ENCODE results near the gene PPM1H. TPM values are rescaled to one million over a fixed set of nuclear protein-coding genes. Genes with fewer than 3 reads are reported as not detected.

PPM1H gene
- total and polyA plus RNA-seq, 2 of the 8 experiments (the other 6 are each of a cell fraction or from before 2014, with no cell fraction given) = 16.4 to 36.1 TPM

- no peaks in the 10 kb centered on the region for H3K79me1 ChIP-seq (ENCODE audit: low read depth, low read length)
- H3K36me3 ChIP-seq (ENCODE audit: control insufficient read depth in 2 of 4, insufficient read depth in 4 of 4, low read length in 3 of 4) = no peaks in the 10 kb centered on the region; a peak in 1 of 8 replicates
- H4K8ac ChIP-seq (ENCODE audit: extremely low read depth, insufficient read depth, low read length) = no peak overlapping the region
- H2AFZ ChIP-seq (ENCODE audit: low read length) = no peak overlapping the region
- no peak overlapping the region for H3K27ac ChIP-seq (ENCODE audit: low read depth, low read length)
- no peaks in the 10 kb centered on the region for H3K23me2 ChIP-seq (ENCODE audit: low read depth, low read length)
- H3K18ac ChIP-seq (ENCODE audit: extremely low read depth, low read length) = no peak overlapping the region
- no peak overlapping the region for H2AK5ac ChIP-seq (ENCODE audit: low read depth, low read length)
- H2BK20ac ChIP-seq (ENCODE audit: low read length) = no peak overlapping the region
- no peak for DNase-seq (ENCODE audit: low read depth in 1 of 2, low spot score in 2 of 2)
- no peak for FAIRE-seq
- H4K5ac ChIP-seq (ENCODE audit: insufficient read length, low read depth, low read length) = no peak overlapping the region
- no peak overlapping the region for H2BK12ac ChIP-seq (ENCODE audit: low read depth, low read length)
- H4K91ac ChIP-seq (replicated peaks; ENCODE audit: insufficient read length, low read length) = no peak overlapping the region
- ChIA-PET CTCF (ENCODE audit: partially characterized antibody) (interaction anchor here (1.6 to 2.5 kb wide), 2 partner anchors 12 to 17 kb away, joined by 3 to 8 read pairs; no protein-coding TSS in a partner anchor), POLR2A (ENCODE audit: partially characterized antibody) (no interaction called here)
- H3K9me3 ChIP-seq (ENCODE audit: insufficient read depth in 2 of 2, low read depth in 1 of 2, low read length in 1 of 2) = no peaks in the 10 kb centered on the region
- H3K23ac ChIP-seq (ENCODE audit: insufficient read length) = no peak overlapping the region
- no peaks in the 10 kb centered on the region for H4K20me1 ChIP-seq (replicated peaks in 1 of 2; ENCODE audit: control insufficient read depth in 1 of 2, insufficient read depth in 2 of 2, low read length in 2 of 2)
- H3K4me1 ChIP-seq (replicated peaks in 1 of 4; ENCODE audit: control insufficient read depth in 3 of 4, insufficient read depth in 4 of 4, low read length in 3 of 4) = peaks cover 3 to 7% (median 5%) of the 10 kb centered on the region in 4 experiments; a peak in 5 of 7 replicates
- no peak overlapping the region for H3K56ac ChIP-seq (replicated peaks; ENCODE audit: insufficient read length, low read depth, low read length)
- no peak overlapping the region for H3K9ac ChIP-seq (replicated peaks in 1 of 4; ENCODE audit: extremely low read depth in 1 of 4, low read depth in 3 of 4, low read length in 3 of 4)
- H3K27me3 ChIP-seq (replicated peaks in 1 of 4; ENCODE audit: control insufficient read depth in 3 of 4, extremely low read depth in 1 of 4, insufficient read depth in 3 of 4, low read length in 3 of 4) = no peaks in the 10 kb centered on the region
- no peak overlapping the region for H2BK5ac ChIP-seq (ENCODE audit: low read depth, low read length)
- H3K4me2 ChIP-seq (ENCODE audit: insufficient read depth in 1 of 2, low read depth in 2 of 2, low read length in 2 of 2) = no peak overlapping the region
- no peak overlapping the region for H2BK120ac ChIP-seq (replicated peaks; ENCODE audit: low read depth, low read length)
- 95% methylated on average over 5 of the region's 5 CpGs; no CpG with 5 or more reads in 1 of the 2 experiments for WGBS, 2 experiments (ENCODE audit: extremely low coverage in 1 of 2, insufficient coverage in 1 of 2, insufficient read length in 1 of 2, insufficient replicate concordance in 2 of 2, low coverage in 1 of 2, low lambda C conversion rate in 2 of 2, missing lambda C conversion rate in 1 of 2)
- no peak overlapping the region for H3K4ac ChIP-seq (replicated peaks; ENCODE audit: insufficient read length, low read depth, low read length)
- H3K14ac ChIP-seq (ENCODE audit: insufficient read length) = no peak overlapping the region
- no peak overlapping the region for H3K4me3 ChIP-seq (ENCODE audit: extremely low read depth in 1 of 4, insufficient read depth in 2 of 4, low read depth in 3 of 4, low read length in 4 of 4)
- no peak overlapping the region for H2BK15ac ChIP-seq (ENCODE audit: low read length)
- no peaks in the 10 kb centered on the region for H3K79me2 ChIP-seq (ENCODE audit: control insufficient read depth in 1 of 2, insufficient read depth in 2 of 2, low read length in 2 of 2)
- TF ChIP-seq POLR2AphosphoS5 (IDR thresholded peaks at IDR 0.05; ENCODE audit: low read depth, low read length) = no peak
- no peak for TF ChIP-seq POU5F1 (IDR thresholded peaks at IDR 0.05; ENCODE audit: low read depth, low read length)
- no peak for TF ChIP-seq SIN3A (conservative IDR thresholded peaks at IDR 0.05 in 1 of 2, IDR thresholded peaks at IDR 0.05 in 1 of 2; ENCODE audit: low read depth in 1 of 2, low read length in 2 of 2)
- TF ChIP-seq TAF7 (optimal IDR thresholded peaks at IDR 0.05; ENCODE audit: borderline replicate concordance, low read depth, low read length) = no peak
- TF ChIP-seq CREB1 (IDR thresholded peaks at IDR 0.05) = no peak
- no peak for TF ChIP-seq CHD2 (IDR thresholded peaks at IDR 0.05; ENCODE audit: low read length)
- no peak for TF ChIP-seq GABPA (IDR thresholded peaks at IDR 0.05; ENCODE audit: borderline replicate concordance, insufficient read depth, low read length)
- TF ChIP-seq PHF8 (conservative IDR thresholded peaks at IDR 0.05; ENCODE audit: low read depth, low read length) = no peak
- TF ChIP-seq KDM1A (IDR thresholded peaks at IDR 0.05; ENCODE audit: borderline replicate concordance, low read length) = no peak
- no peak for TF ChIP-seq ASH2L (IDR thresholded peaks at IDR 0.05; ENCODE audit: low read length)
- no peak for TF ChIP-seq KDM5A (IDR thresholded peaks at IDR 0.05; ENCODE audit: low read length)
- no peak for TF ChIP-seq HDAC2 (IDR thresholded peaks at IDR 0.05; ENCODE audit: borderline replicate concordance in 1 of 2, low read depth in 2 of 2, low read length in 2 of 2)
Measured at GRCh38 chr12:62700091-62700880, 234.7 kb downstream of the PPM1H start.
